HFF-Myc (cell line): ENCODE measurements around the gene RGS6.

ENCODE experiments used
- DNase-seq: peaks from one replicate; pipeline ENCODE4 v3.0.0-alpha.2; 2011; ENCODE audit warnings: low read depth; ENCODE audit errors: extremely low read depth
- H3K4me3 ChIP-seq: replicated peaks from 2 replicates; pipeline ENCODE4 v1.5.1; 2011; ENCODE audit warnings: low read depth, mild to moderate bottlenecking, control low read depth, low read length
- TF ChIP-seq, protein P1 (sequence below): IDR thresholded peaks from 2 replicates; pipeline ENCODE4 v1.5.1; 2012; ENCODE audit warnings: mild to moderate bottlenecking, low read depth, low read length, control low read depth; ENCODE audit errors: missing control alignments

RGS6 gene

DNA sequence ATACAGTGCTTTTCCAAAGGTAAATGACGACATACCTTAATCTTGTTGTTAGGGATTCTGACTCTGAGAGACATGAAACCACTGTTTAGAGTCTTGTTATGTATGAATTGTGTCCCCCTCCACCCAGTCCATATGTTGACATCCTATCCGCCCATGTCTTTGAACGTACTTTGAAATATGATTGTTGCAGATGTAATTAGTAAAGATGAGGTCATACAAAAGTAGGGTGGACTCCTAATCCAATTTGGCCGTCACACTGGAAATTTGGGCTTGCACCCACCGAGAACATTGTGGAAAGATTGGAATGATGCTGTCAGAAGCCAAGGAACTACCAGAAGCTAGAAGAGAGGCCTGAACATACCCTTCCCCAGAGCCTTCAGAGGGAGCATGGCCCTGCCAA is 62.2 kb downstream of the RGS6 start:
- no peak for DNase-seq
- TF ChIP-seq, protein P1, sequence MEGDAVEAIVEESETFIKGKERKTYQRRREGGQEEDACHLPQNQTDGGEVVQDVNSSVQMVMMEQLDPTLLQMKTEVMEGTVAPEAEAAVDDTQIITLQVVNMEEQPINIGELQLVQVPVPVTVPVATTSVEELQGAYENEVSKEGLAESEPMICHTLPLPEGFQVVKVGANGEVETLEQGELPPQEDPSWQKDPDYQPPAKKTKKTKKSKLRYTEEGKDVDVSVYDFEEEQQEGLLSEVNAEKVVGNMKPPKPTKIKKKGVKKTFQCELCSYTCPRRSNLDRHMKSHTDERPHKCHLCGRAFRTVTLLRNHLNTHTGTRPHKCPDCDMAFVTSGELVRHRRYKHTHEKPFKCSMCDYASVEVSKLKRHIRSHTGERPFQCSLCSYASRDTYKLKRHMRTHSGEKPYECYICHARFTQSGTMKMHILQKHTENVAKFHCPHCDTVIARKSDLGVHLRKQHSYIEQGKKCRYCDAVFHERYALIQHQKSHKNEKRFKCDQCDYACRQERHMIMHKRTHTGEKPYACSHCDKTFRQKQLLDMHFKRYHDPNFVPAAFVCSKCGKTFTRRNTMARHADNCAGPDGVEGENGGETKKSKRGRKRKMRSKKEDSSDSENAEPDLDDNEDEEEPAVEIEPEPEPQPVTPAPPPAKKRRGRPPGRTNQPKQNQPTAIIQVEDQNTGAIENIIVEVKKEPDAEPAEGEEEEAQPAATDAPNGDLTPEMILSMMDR = no peak
- no peak overlapping the region for H3K4me3 ChIP-seq

DNA sequence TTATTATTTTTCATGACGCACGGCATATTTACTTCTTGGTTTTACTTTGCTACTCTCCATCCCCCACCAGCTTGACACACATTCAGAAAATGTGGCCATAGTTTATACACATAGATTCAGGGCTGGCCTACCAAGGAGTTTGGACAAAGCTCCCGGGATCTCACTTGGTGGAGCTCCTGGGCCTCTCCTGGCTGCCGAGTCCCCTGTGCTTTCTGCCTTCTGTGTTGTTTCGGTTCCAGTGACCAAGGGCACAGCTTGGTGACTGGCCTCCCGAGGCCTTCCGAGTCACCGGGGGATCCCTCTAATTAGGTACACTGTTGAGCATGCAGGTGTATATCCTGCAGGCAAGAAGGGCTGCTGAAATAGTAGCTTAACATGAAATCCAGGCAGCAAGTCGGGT is 63.5 kb downstream of the RGS6 start:
- H3K4me3 ChIP-seq = no peak overlapping the region
- DNase-seq = no peak
- TF ChIP-seq, protein P1 = no peak

DNA sequence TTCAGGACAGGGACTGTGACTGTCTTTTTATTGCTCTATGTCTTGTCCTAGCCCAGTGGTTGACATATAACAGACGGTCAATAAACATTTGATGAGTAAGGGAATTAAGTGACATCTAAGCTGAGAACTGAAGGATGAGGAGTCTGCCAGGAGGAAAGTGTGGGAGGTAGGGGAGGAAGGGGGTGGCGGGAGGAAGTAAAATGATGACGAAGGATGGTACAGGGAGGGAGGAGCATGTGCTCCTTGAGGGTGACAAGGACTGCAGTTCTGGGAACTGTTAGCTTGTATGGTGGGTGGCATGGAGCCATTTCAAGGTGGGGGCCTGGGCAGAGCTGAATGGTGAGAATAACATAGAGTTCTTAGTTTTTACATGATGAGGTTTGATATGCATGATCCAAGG is 64.4 kb downstream of the RGS6 start:
- TF ChIP-seq, protein P1 = no peak
- DNase-seq = no peak
- H3K4me3 ChIP-seq = no peak overlapping the region

DNA sequence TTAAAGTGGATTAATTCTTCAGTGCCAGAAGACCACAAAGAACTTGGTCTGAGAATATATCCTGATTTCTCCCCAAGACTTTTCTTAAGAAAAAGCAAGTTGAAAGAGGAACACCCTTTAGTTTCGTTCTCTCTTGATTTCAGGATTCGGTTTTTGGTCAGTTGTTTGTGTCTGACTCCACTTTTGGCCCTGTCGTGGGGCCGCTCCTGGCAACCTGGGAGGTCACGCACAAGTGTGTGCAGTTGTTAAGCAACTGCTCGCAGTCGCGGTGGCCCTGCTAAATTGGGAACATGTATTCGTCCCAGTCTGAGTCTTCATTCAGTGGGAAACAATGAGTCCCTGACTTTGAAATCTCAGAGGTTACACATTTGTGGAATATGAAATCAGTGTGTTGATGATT is 68.7 kb downstream of the RGS6 start:
- no peak overlapping the region for H3K4me3 ChIP-seq
- no peak for DNase-seq
- TF ChIP-seq, protein P1 = no peak

DNA sequence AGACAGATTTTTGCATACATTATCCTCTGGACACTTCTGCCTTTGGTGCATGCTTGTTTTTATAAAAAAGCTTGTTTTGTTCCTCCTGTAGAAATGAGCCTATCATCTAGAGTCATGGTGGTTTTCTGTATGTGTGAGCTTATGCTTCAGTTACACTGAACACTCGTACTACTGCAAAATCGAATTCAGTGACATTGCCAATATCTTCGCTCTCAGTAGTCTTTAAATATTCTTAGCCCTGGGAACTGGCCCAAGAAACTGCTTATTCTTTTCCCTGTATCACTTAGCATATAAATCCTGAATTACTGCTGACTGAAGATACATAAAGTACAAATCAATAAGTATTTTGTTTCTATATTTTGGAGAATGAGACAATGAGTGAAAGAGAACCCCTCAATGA is 70.5 kb downstream of the RGS6 start:
- H3K4me3 ChIP-seq = no peak overlapping the region
- TF ChIP-seq, protein P1 = no peak
- no peak for DNase-seq

DNA sequence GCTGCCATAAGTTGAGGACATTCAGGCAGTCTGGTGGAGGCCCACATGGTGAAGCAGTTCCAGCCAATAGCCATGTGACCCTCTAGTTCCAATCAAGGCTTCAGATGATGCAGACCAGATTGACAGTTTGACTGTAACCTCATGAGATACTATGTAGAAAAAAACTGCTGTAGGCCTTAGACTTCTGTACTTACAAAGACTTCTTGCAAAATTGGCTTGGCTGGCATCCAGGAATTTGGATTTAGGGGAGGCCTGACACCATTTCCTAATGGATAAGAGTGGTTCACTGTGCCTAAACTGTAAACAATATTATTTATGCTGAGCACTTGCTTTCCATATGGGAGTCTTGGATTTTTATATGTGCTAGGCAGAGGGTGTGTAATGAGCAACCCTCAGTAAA is 76.4 kb downstream of the RGS6 start:
- TF ChIP-seq, protein P1 = no peak
- DNase-seq = no peak
- H3K4me3 ChIP-seq = no peak overlapping the region

DNA sequence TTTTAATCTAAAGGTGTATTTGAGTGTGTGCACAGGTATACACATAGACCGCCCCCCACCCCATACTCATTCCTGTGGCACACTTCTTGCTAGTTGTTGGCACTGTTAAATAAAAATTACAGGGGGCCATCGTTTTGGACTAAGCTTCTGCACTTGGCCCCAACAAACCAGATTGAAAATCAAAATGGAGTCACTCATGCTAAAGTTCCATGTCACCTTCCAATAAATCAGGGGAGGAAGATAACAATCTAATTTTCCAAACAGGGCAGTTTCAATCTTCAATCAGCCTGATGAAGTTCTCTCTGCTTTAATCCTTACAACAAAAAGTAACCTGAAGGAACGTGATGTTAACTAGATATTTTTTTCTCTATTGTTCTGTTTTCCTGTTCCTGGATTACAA is 78.2 kb downstream of the RGS6 start:
- H3K4me3 ChIP-seq = no peak overlapping the region
- TF ChIP-seq, protein P1 = no peak
- DNase-seq = no peak
